ENCODE results near the gene SLIT1.
A peak's percentile ranks its signal among the peaks of the same experiment; 100 is the strongest.

Gene SLIT1

GRCh38 chr10:97016728-97017473, 168.9 kb downstream of the SLIT1 start:
- no peak for TF ChIP-seq CTCF (IDR thresholded peaks at IDR 0.05)
- Histone ChIP-seq H3K36me3 (no peaks in the 10 kb centered on the region), H3K4me3 (no peak overlapping the region), H3K27ac (no peak overlapping the region), H3K4me1 (peaks cover 0 to 13% (median 11%) of the 10 kb centered on the region in 4 donors), H3K27me3 (no peaks in the 10 kb centered on the region), H3K9me3 (no peaks in the 10 kb centered on the region)
- intact Hi-C loops (cut with DNase I; ENCODE audit: low total_unique reads) = no loop called here
- DNase-seq = peak in 1 of 2 donors; percentile 38

GRCh38 chr10:97015240-97015639, 170.5 kb downstream of the SLIT1 start:
- Histone ChIP-seq H3K4me1 (peaks cover 0 to under 1% (median under 1%) of the 10 kb centered on the region in 4 donors), H3K36me3 (no peaks in the 10 kb centered on the region), H3K27ac (no peak overlapping the region), H3K9me3 (no peaks in the 10 kb centered on the region), H3K4me3 (no peak overlapping the region), H3K27me3 (no peaks in the 10 kb centered on the region)
- no peak for TF ChIP-seq CTCF (IDR thresholded peaks at IDR 0.05)
- DNase-seq = no peak
- intact Hi-C loops (cut with DNase I; ENCODE audit: low total_unique reads) = no loop called here

DNA sequence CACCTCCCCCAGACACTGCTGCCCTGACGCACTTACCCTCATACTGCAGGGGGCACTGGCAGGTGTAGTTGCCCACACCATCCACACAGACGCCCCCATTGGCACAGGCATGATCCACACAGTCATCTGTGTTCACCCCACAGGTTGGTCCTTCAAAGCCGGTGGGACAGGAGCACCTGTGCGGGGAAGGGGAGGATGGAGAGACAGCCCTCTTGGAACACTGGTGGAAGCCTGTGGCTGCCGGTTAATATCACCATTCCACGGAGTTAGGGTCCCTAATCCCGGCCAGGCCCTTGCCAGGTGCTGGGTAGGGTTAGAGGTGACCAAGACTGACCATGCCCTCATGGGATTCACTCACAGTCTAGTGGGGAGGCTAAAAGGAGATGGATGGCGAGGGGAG, 171.8 kb downstream of the SLIT1 start:
- no peak for TF ChIP-seq CTCF (IDR thresholded peaks at IDR 0.05)
- intact Hi-C loops (cut with DNase I; ENCODE audit: low total_unique reads) = no loop called here
- H3K9me3 ChIP-seq = no peaks in the 10 kb centered on the region
- H3K4me1 ChIP-seq = no peaks in the 10 kb centered on the region
- H3K27ac ChIP-seq = no peak overlapping the region
- no peak overlapping the region for H3K4me3 ChIP-seq
- H3K36me3 ChIP-seq = no peaks in the 10 kb centered on the region
- no peaks in the 10 kb centered on the region for H3K27me3 ChIP-seq
- no peak for DNase-seq

GRCh38 chr10:97013568-97013967, 172.2 kb downstream of the SLIT1 start:
- no peak for DNase-seq
- no peaks in the 10 kb centered on the region for H3K27me3 ChIP-seq
- no peaks in the 10 kb centered on the region for H3K36me3 ChIP-seq
- TF ChIP-seq CTCF (IDR thresholded peaks at IDR 0.05) = no peak
- no peaks in the 10 kb centered on the region for H3K9me3 ChIP-seq
- H3K4me1 ChIP-seq = no peaks in the 10 kb centered on the region
- no peak overlapping the region for H3K4me3 ChIP-seq
- intact Hi-C loops (cut with DNase I; ENCODE audit: low total_unique reads) = no loop called here
- H3K27ac ChIP-seq = no peak overlapping the region

DNA sequence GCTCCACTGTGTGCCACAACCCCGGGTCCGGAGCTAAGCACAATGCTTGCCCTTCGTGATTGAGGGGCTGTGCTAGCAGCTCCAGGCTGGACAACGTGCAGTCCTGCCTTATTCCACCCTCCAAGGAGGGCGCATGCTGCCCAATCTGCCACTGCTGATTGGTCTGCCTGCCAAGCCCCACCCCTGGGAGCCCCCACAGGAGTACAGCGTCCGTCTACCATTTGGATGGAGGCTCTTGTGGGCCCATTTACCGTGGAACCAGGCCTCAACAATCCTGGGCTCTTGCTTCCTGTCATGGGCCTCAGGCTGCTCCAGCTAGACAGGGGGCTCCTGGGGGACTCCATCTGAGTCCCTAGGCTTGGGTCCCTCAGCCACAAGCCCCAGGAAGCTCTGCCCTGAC, 173.3 kb downstream of the SLIT1 start:
- H3K27ac ChIP-seq = no peak overlapping the region
- no peaks in the 10 kb centered on the region for H3K27me3 ChIP-seq
- H3K4me1 ChIP-seq = no peaks in the 10 kb centered on the region
- peaks cover 0 to 6% (median 5%) of the 10 kb centered on the region in 3 donors for H3K9me3 ChIP-seq
- intact Hi-C loops (cut with DNase I; ENCODE audit: low total_unique reads) = no loop called here
- DNase-seq = no peak
- no peak for TF ChIP-seq CTCF (IDR thresholded peaks at IDR 0.05)
- no peak overlapping the region for H3K4me3 ChIP-seq
- no peaks in the 10 kb centered on the region for H3K36me3 ChIP-seq
